Endothelial cell of umbilical vein (primary cell): ENCODE data around the gene NBL1. TPM values are rescaled to one million over a fixed set of nuclear protein-coding genes. Genes with fewer than 3 reads are reported as not detected.

Experiments
- BruUV-seq: library from RNA; stranded (reverse); fragments of 400-500 nt; replicated peaks from 2 replicates; lab custom pipeline; 2021; lab: Mats Ljungman, UMichigan
- CTCF ChIA-PET: fragments of 300-600, 350-600 bp; sonication (Branson Sonifier 250); formaldehyde crosslinking; loops from one replicate; lab custom pipeline; 2021; ENCODE audit warnings: antibody characterized with exemption, inconsistent platforms; lab: Charles Lee
- POLR2A ChIA-PET: fragments of 300-600, 350-600 bp; sonication (Branson Sonifier 250); formaldehyde crosslinking; loops from one replicate; lab custom pipeline; 2021; ENCODE audit warnings: antibody characterized with exemption, inconsistent platforms; lab: Charles Lee
- DNase-seq: peaks from one replicate; pipeline ENCODE4 v3.0.0-alpha.2; 2011; ENCODE audit warnings: low read depth, low spot score
- FAIRE-seq: peaks from 2 replicates; lab custom pipeline; 2011; peaks lifted over from hg19 to GRCh38; lab: Jason Lieb, UNC
- H2AFZ ChIP-seq: 2 replicates; pipeline ENCODE4 v1.6.0; 2012; ENCODE audit warnings: low read depth, low read length, control low read depth, inconsistent platforms
- H3K27ac ChIP-seq: 2 replicates; pipeline ENCODE4 v1.5.1; 2011; ENCODE audit warnings: low read depth, mild to moderate bottlenecking, control low read depth, low read length, moderate library complexity; ENCODE audit not compliant: insufficient read depth
- H3K27me3 ChIP-seq, 2 experiments: 2 replicates each; pipeline versions ENCODE4 v1.6.0 to v1.6.1; 2011; ENCODE audit warnings: low read length in 2 of 2, mixed read lengths in 1 of 2; ENCODE audit not compliant: control insufficient read depth in 2 of 2, insufficient read depth in 2 of 2
- H3K36me3 ChIP-seq, 2 experiments: 2 replicates in 1 of 2; 3 replicates in 1 of 2; pipeline ENCODE4 v1.5.1; 2011; ENCODE audit warnings: low read length in 2 of 2, mild to moderate bottlenecking in 1 of 2, moderate library complexity in 1 of 2; ENCODE audit not compliant: control insufficient read depth in 2 of 2, insufficient read depth in 2 of 2; ENCODE audit errors: extremely low read depth in 1 of 2
- H3K4me1 ChIP-seq: 3 replicates; pipeline ENCODE4 v1.5.1; 2011; ENCODE audit warnings: mild to moderate bottlenecking, low read length; ENCODE audit not compliant: control insufficient read depth, insufficient read depth; ENCODE audit errors: extremely low read depth
- H3K4me2 ChIP-seq: 2 replicates; pipeline ENCODE4 v1.6.1; 2011; ENCODE audit warnings: low read length, control low read depth, mixed read lengths; ENCODE audit not compliant: insufficient read depth
- H3K4me3 ChIP-seq, 3 experiments: fragments of 200-600 bp in 1 of 3; sonication (generic), shearing (Covaris generic) in 1 of 3; replicated peaks in 1 of 3; 2 replicates each; pipeline ENCODE4 v1.5.1; 2011 to 2016; ENCODE audit warnings: control low read depth in 3 of 3, low read length in 3 of 3, mild to moderate bottlenecking in 2 of 3, inconsistent platforms in 1 of 3, low read depth in 1 of 3, moderate library complexity in 1 of 3; ENCODE audit not compliant: insufficient read depth in 1 of 3
- H3K79me2 ChIP-seq: 2 replicates; pipeline ENCODE4 v1.6.0; 2012; ENCODE audit warnings: low read length, inconsistent platforms; ENCODE audit not compliant: control insufficient read depth, insufficient read depth
- H3K9ac ChIP-seq: replicated peaks from 2 replicates; pipeline ENCODE3; 2011; ENCODE audit warnings: low read length, control low read depth; ENCODE audit not compliant: insufficient read depth; ENCODE audit errors: extremely low read depth
- H3K9me1 ChIP-seq: replicated peaks from 3 replicates; pipeline ENCODE4 v1.6.0; 2011; ENCODE audit warnings: mild to moderate bottlenecking, low read length; ENCODE audit not compliant: control insufficient read depth, insufficient read depth; ENCODE audit errors: extremely low read depth
- H3K9me3 ChIP-seq: replicated peaks from 2 replicates; pipeline ENCODE4 v1.5.1; 2012; ENCODE audit warnings: low read length, inconsistent platforms; ENCODE audit not compliant: control insufficient read depth, insufficient read depth
- H4K20me1 ChIP-seq: replicated peaks from 2 replicates; pipeline ENCODE3; 2011; ENCODE audit warnings: mild to moderate bottlenecking, low read length; ENCODE audit not compliant: control insufficient read depth, insufficient read depth; ENCODE audit errors: extremely low read depth
- CTCF ChIP-seq, 2 donors: IDR thresholded peaks; 1 replicate in 1 of 2; 2 replicates in 1 of 2; pipeline ENCODE4 v1.5.1; 2011; ENCODE audit warnings: low read length in 2 of 2, mild to moderate bottlenecking in 2 of 2, moderate library complexity in 2 of 2, control low read depth in 1 of 2, inconsistent platforms in 1 of 2, low read depth in 1 of 2; ENCODE audit not compliant: insufficient read depth in 1 of 2; ENCODE audit errors: extremely low read depth in 1 of 2
- EZH2 ChIP-seq: IDR thresholded peaks from 2 replicates; pipeline ENCODE4 v1.6.1; 2012; ENCODE audit warnings: borderline replicate concordance, low read depth, mild to moderate bottlenecking, moderate library complexity, low read length, inconsistent platforms; ENCODE audit not compliant: severe bottlenecking
- FOS ChIP-seq: IDR thresholded peaks from 2 replicates; pipeline ENCODE4 v1.6.1; 2011; ENCODE audit warnings: mild to moderate bottlenecking, low read length, moderate library complexity, borderline replicate concordance; ENCODE audit not compliant: insufficient read depth
- GATA2 ChIP-seq: IDR thresholded peaks from 2 replicates; pipeline ENCODE4 v1.7.0; 2011; ENCODE audit warnings: low read depth, mild to moderate bottlenecking, moderate library complexity, mixed read lengths, low read length; ENCODE audit not compliant: insufficient read length, insufficient read depth
- JUN ChIP-seq: IDR thresholded peaks from 2 replicates; pipeline ENCODE4 v1.6.1; 2011; ENCODE audit warnings: borderline replicate concordance, low read depth; ENCODE audit not compliant: insufficient read length, insufficient read depth
- MYC ChIP-seq: IDR thresholded peaks from one replicate; pipeline ENCODE4 v1.6.1; 2011; ENCODE audit warnings: mild to moderate bottlenecking, low read depth, low read length
- POLR2AphosphoS5 ChIP-seq: IDR thresholded peaks from 2 replicates; pipeline ENCODE4 v1.6.1; 2012; ENCODE audit warnings: low read depth, mild to moderate bottlenecking, control low read depth, low read length, moderate library complexity; ENCODE audit not compliant: insufficient read depth
- dilution Hi-C: fragments of 300-500 bp; cut with MboI; formaldehyde crosslinking; loops from one replicate; pipeline ENCODE4 v1.15.0; 2019; ENCODE audit warnings: low sequenced_read_pairs; ENCODE audit not compliant: extremely low pct_ligation_motif_present
- intact Hi-C: fragments of 100-400 bp; cut with micrococcal nuclease; formaldehyde crosslinking; loops from one replicate; pipeline ENCODE4 v1.10.0; 2022
- polyA plus RNA-seq, 4 experiments: library from polyadenylated mRNA; depleted of rRNA in 3 of 4; stranded (reverse) in 3 of 4; unstranded in 1 of 4; fragments of >200 nt; gene quantifications; 2 replicates each; pipeline versions ENCODE4 v1.2.1 to v1.2.3, GENCODE V29; 2011 to 2012; ENCODE audit warnings: missing spikeins in 1 of 4
- total RNA-seq: library from RNA; stranded (reverse); gene quantifications from 2 replicates; pipeline ENCODE4 v1.2.3, GENCODE V29; 2021
- TF ChIP-seq, protein P1 (sequence below): IDR thresholded peaks from 2 replicates; pipeline ENCODE4 v1.6.1; 2011; ENCODE audit not compliant: insufficient read depth, insufficient read length

The NBL1 gene
- total and polyA plus RNA-seq, 2 donors (not counting 3 experiments of a cell fraction or from before 2014, with no cell fraction given), result 36.2 to 40.5 TPM

- Histone ChIP-seq H3K27me3 (no peaks in the 10 kb centered on the region), H3K27ac (no peak overlapping the region), H3K4me1 (no peaks in the 10 kb centered on the region), H3K36me3 (peaks cover 0 to 2% of the 10 kb centered on the region in 2 experiments), H3K9me1 (no peaks in the 10 kb centered on the region), H3K9me3 (no peaks in the 10 kb centered on the region), H4K20me1 (peaks cover 3% of the 10 kb centered on the region), H3K79me2 (peaks cover 67% of the 10 kb centered on the region), H3K4me3 (no peak overlapping the region), H3K9ac (no peak overlapping the region), H3K4me2 (no peak overlapping the region), H2AFZ (no peak overlapping the region)
- FAIRE-seq, result no peak
- no peak for TF ChIP-seq GATA2
- TF ChIP-seq MYC, result no peak
- TF ChIP-seq, protein P1, sequence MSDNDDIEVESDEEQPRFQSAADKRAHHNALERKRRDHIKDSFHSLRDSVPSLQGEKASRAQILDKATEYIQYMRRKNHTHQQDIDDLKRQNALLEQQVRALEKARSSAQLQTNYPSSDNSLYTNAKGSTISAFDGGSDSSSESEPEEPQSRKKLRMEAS, result no peak
- TF ChIP-seq FOS, result no peak
- POLR2A ChIA-PET, result interaction anchor here (0.6 kb wide), 1 partner anchor 31 kb away, joined by 3 read pairs; no protein-coding TSS in a partner anchor
- dilution Hi-C loops (no loop called here), intact Hi-C loops (no loop called here)
- no TSS peak for BruUV-seq
- DNase-seq, result no peak
- CTCF ChIA-PET, result interaction anchor here (1.2 to 2.1 kb wide), 2 partner anchors 10 to 35 kb away, joined by 4 to 5 read pairs; partner anchors contain the start of gene NBL1
Observed at GRCh38 chr1:19608232-19608631, 35.9 kb upstream of the NBL1 start.

- Histone ChIP-seq H2AFZ (no peak overlapping the region), H3K9me3 (no peaks in the 10 kb centered on the region), H3K9ac (no peak overlapping the region), H3K4me3 (no peak overlapping the region), H3K9me1 (no peaks in the 10 kb centered on the region), H4K20me1 (peaks cover 3% of the 10 kb centered on the region), H3K79me2 (peaks cover 52% of the 10 kb centered on the region), H3K36me3 (peaks cover 0 to 4% of the 10 kb centered on the region in 2 experiments), H3K4me2 (no peak overlapping the region), H3K27me3 (no peaks in the 10 kb centered on the region), H3K27ac (no peak overlapping the region), H3K4me1 (no peaks in the 10 kb centered on the region)
- intact Hi-C loops, result no loop called here
- CTCF ChIA-PET, result interaction anchor here (1.2 kb wide), 1 partner anchor 12 kb away, joined by 5 read pairs; no protein-coding TSS in a partner anchor
- no TSS peak for BruUV-seq
- no peak for DNase-seq
- no peak for TF ChIP-seq CTCF (IDR thresholded peaks at IDR 0.05; ENCODE audit: extremely low read depth in 1 of 2, insufficient read depth in 1 of 2, low read depth in 1 of 2, low read length in 2 of 2)
- no peak for TF ChIP-seq GATA2
- no peak for TF ChIP-seq POLR2AphosphoS5
- TF ChIP-seq JUN, result no peak
- TF ChIP-seq EZH2, result no peak
- TF ChIP-seq FOS, result no peak
- TF ChIP-seq, protein P1, result no peak
- FAIRE-seq, result no peak
- dilution Hi-C loops, result no loop called here
- POLR2A ChIA-PET, result no interaction called here
Observed at GRCh38 chr1:19610282-19610981, 33.7 kb upstream of the NBL1 start.
